ENCODE measurements around the gene B3GALNT1.

The B3GALNT1 gene

DNA sequence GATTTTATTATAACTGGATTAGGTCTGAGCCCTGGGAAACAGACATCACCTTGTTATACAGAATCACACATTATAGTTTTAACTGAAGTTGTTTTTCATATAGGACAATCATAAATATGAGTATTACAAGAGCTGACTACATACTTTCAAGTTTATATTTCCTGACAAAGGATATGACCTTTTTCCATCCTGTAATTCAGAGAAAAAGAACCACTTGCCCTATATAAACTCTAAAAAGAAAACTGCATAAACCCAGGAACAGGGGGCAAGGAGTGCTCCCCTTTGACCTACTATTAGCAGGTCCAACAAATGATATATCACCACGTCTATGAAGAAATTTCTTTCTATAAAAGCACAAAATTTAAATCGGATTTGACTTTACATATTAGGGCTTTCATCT lies 20.9 kb downstream of the B3GALNT1 start:
- TF ChIP-seq FOXP2 (optimal IDR thresholded peaks at IDR 0.05; ENCODE audit: borderline replicate concordance, extremely low read depth, extremely low read length, insufficient read depth): no peak
- TF ChIP-seq REST (IDR thresholded peaks at IDR 0.05; ENCODE audit: insufficient read depth in 1 of 2, low read depth in 2 of 2, low read length in 2 of 2): no peak
- TF ChIP-seq POLR2AphosphoS5 (IDR thresholded peaks at IDR 0.05; ENCODE audit: low read depth, low read length): no peak
- no peak for TF ChIP-seq TAF1 (IDR thresholded peaks at IDR 0.05; ENCODE audit: borderline replicate concordance, insufficient read depth, low read length)
- TF ChIP-seq SIN3A (IDR thresholded peaks at IDR 0.05; ENCODE audit: borderline replicate concordance, insufficient read depth, low read length): no peak

GRCh38 chr3:161083131-161083530 lies 22.0 kb downstream of the B3GALNT1 start:
- no peak for TF ChIP-seq SIN3A (IDR thresholded peaks at IDR 0.05; ENCODE audit: borderline replicate concordance, insufficient read depth, low read length)
- TF ChIP-seq REST (IDR thresholded peaks at IDR 0.05; ENCODE audit: insufficient read depth in 1 of 2, low read depth in 2 of 2, low read length in 2 of 2): no peak
- TF ChIP-seq POLR2AphosphoS5 (IDR thresholded peaks at IDR 0.05; ENCODE audit: low read depth, low read length): no peak
- TF ChIP-seq TAF1 (IDR thresholded peaks at IDR 0.05; ENCODE audit: borderline replicate concordance, insufficient read depth, low read length): no peak
- TF ChIP-seq FOXP2 (optimal IDR thresholded peaks at IDR 0.05; ENCODE audit: borderline replicate concordance, extremely low read depth, extremely low read length, insufficient read depth): no peak

DNA sequence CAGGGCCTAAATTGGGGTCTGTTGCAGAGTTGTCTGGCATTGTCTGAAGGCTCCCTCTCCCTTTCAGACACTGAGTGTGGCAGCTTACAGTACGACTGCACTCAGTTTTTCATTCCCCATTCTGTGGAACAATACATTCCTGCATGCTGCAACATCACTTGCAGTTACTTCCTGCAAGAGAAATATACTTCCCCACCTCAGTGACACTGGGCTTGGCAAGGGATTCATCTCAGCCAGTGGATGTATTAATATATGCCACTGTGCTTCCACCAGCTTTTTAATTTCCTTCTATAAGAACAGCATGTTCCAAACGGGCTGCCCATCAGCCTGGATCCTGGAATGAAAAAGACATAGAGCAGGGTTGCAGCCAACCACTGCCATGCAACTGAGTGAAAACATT lies 23.1 kb downstream of the B3GALNT1 start:
- TF ChIP-seq FOXP2 (optimal IDR thresholded peaks at IDR 0.05; ENCODE audit: borderline replicate concordance, extremely low read depth, extremely low read length, insufficient read depth) (no peak), TAF1 (IDR thresholded peaks at IDR 0.05; ENCODE audit: borderline replicate concordance, insufficient read depth, low read length) (no peak), SIN3A (IDR thresholded peaks at IDR 0.05; ENCODE audit: borderline replicate concordance, insufficient read depth, low read length) (no peak), REST (IDR thresholded peaks at IDR 0.05; ENCODE audit: insufficient read depth in 1 of 2, low read depth in 2 of 2, low read length in 2 of 2) (no peak), POLR2AphosphoS5 (IDR thresholded peaks at IDR 0.05; ENCODE audit: low read depth, low read length) (no peak)

GRCh38 chr3:161081633-161082032 lies 23.5 kb downstream of the B3GALNT1 start:
- TF ChIP-seq FOXP2 (optimal IDR thresholded peaks at IDR 0.05; ENCODE audit: borderline replicate concordance, extremely low read depth, extremely low read length, insufficient read depth) (no peak), TAF1 (IDR thresholded peaks at IDR 0.05; ENCODE audit: borderline replicate concordance, insufficient read depth, low read length) (no peak), SIN3A (IDR thresholded peaks at IDR 0.05; ENCODE audit: borderline replicate concordance, insufficient read depth, low read length) (no peak), POLR2AphosphoS5 (IDR thresholded peaks at IDR 0.05; ENCODE audit: low read depth, low read length) (no peak), REST (IDR thresholded peaks at IDR 0.05; ENCODE audit: insufficient read depth in 1 of 2, low read depth in 2 of 2, low read length in 2 of 2) (no peak)

GRCh38 chr3:161073181-161073580 lies 32.0 kb downstream of the B3GALNT1 start:
- TF ChIP-seq SIN3A (IDR thresholded peaks at IDR 0.05; ENCODE audit: borderline replicate concordance, insufficient read depth, low read length) (no peak), REST (IDR thresholded peaks at IDR 0.05; ENCODE audit: insufficient read depth in 1 of 2, low read depth in 2 of 2, low read length in 2 of 2) (no peak), FOXP2 (optimal IDR thresholded peaks at IDR 0.05; ENCODE audit: borderline replicate concordance, extremely low read depth, extremely low read length, insufficient read depth) (no peak), TAF1 (IDR thresholded peaks at IDR 0.05; ENCODE audit: borderline replicate concordance, insufficient read depth, low read length) (no peak), POLR2AphosphoS5 (IDR thresholded peaks at IDR 0.05; ENCODE audit: low read depth, low read length) (no peak)
